Stomach (tissue), 4 donors: ENCODE measurements around the gene COG8.

ENCODE experiments used
- CTCF ChIP-seq, 7 experiments: fragments of 450-650 bp in 4 of 7; fragments of 200-600 bp in 3 of 7; sonication (generic) in 3 of 7; IDR thresholded peaks; one replicate each; pipeline ENCODE4 v1.5.1; 2016 to 2019; ENCODE audit warnings: antibody characterized with exemption in 7 of 7, control low read depth in 2 of 7, mild to moderate bottlenecking in 1 of 7
- EP300 ChIP-seq: sonication (generic); formaldehyde crosslinking; IDR thresholded peaks from one replicate; pipeline ENCODE4 v1.6.1; 2017; ENCODE audit warnings: antibody characterized with exemption
- POLR2A ChIP-seq, 4 donors: fragments of 450-650 bp; IDR thresholded peaks; one replicate each; pipeline ENCODE4 v1.6.1; 2016; ENCODE audit warnings: antibody characterized with exemption in 4 of 4, control low read depth in 2 of 4, mild to moderate bottlenecking in 1 of 4, moderate library complexity in 1 of 4

- TF ChIP-seq CTCF (IDR thresholded peaks at IDR 0.05) (no peak), EP300 (no peak), POLR2A (IDR thresholded peaks at IDR 0.05) (no peak)
Measured at GRCh38 chr16:69378036-69378435, 38.7 kb upstream of the COG8 start.
